HG02588 (cell line): ENCODE data around the gene LYPD6B.

Source experiments
- ATAC-seq: cut with Tn5 transposase; IDR thresholded peaks from one replicate; pipeline ENCODE4 v1.9.1; 2021; ENCODE audit warnings: mild to moderate bottlenecking, moderate library complexity; ENCODE audit not compliant: unreplicated experiment

Gene LYPD6B

GRCh38 chr2:149068996-149069888 lies 30.7 kb downstream of the LYPD6B start:
- ATAC-seq: no peak

- ATAC-seq: no peak
Observed at GRCh38 chr2:149070681-149071320, 32.3 kb downstream of the LYPD6B start.

- no peak for ATAC-seq
Observed at GRCh38 chr2:149075105-149075504, 36.6 kb downstream of the LYPD6B start.

- ATAC-seq: no peak
Observed at GRCh38 chr2:149075853-149076252, 37.4 kb downstream of the LYPD6B start.

GRCh38 chr2:149076863-149077412 lies 38.4 kb downstream of the LYPD6B start:
- no peak for ATAC-seq

- no peak for ATAC-seq
Observed at GRCh38 chr2:149077861-149078260, 39.4 kb downstream of the LYPD6B start.

GRCh38 chr2:149080099-149080498 lies 41.6 kb downstream of the LYPD6B start:
- no peak for ATAC-seq

- ATAC-seq: no peak
Observed at GRCh38 chr2:149080971-149081370, 42.5 kb downstream of the LYPD6B start.

GRCh38 chr2:149082079-149082478 lies 43.6 kb downstream of the LYPD6B start:
- no peak for ATAC-seq

GRCh38 chr2:149082735-149083134 lies 44.2 kb downstream of the LYPD6B start:
- no peak for ATAC-seq

- ATAC-seq: no peak
Observed at GRCh38 chr2:149084924-149085795, 46.7 kb downstream of the LYPD6B start.

- no peak for ATAC-seq
Observed at GRCh38 chr2:149087751-149088150, 49.3 kb downstream of the LYPD6B start.

GRCh38 chr2:149089068-149089467 lies 50.6 kb downstream of the LYPD6B start:
- ATAC-seq: no peak

GRCh38 chr2:149090706-149091105 lies 52.2 kb downstream of the LYPD6B start:
- ATAC-seq: no peak

GRCh38 chr2:149093579-149093978 lies 55.1 kb downstream of the LYPD6B start:
- ATAC-seq: no peak

GRCh38 chr2:149094217-149095015 lies 55.9 kb downstream of the LYPD6B start:
- ATAC-seq: no peak

- ATAC-seq: no peak
Observed at GRCh38 chr2:149098701-149099100, 60.2 kb downstream of the LYPD6B start.

GRCh38 chr2:149099298-149099697 lies 60.8 kb downstream of the LYPD6B start:
- ATAC-seq: no peak

- no peak for ATAC-seq
Observed at GRCh38 chr2:149100739-149101699, 62.5 kb downstream of the LYPD6B start.
